ENCODE measurements around the gene GRK6. TPM values are rescaled to one million over a fixed set of nuclear protein-coding genes. Genes with fewer than 3 reads are reported as not detected.

GRK6 gene
- total and polyA plus RNA-seq, 9 of the 15 experiments (the other 6 are each of a cell fraction or from before 2014, with no cell fraction given): 0.63 to 122 (median 44.5) TPM

DNA sequence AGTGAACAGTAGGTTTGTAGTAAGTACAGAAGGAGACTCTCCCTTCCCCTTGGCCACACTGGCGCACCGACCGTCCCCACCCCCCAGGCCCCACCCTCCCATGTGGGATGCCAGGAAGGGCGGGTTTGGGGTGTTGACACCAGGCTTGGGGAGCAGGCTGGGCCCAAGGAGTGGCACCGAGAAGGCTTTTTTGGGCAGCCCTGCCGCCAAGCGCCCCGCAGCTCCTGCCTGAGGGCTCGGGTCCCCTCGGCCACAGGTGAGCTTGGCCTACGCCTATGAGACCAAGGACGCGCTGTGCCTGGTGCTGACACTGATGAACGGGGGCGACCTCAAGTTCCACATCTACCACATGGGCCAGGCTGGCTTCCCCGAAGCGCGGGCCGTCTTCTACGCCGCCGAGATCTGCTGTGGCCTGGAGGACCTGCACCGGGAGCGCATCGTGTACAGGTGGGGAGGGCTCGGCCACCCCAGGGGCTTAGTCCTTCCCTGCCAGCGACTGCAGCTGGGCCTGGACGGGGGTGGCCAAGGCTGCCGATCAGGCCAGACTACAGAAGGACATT is 7.3 kb downstream of the GRK6 start:
- no peak overlapping the region for H3K4me2 ChIP-seq (ENCODE audit: insufficient read depth, low read length)
- BruUV-seq (replicated peaks): no TSS peak
- H3K4me1 ChIP-seq (replicated peaks in 1 of 2; ENCODE audit: control insufficient read depth in 2 of 2, insufficient read depth in 2 of 2, low read length in 2 of 2): peaks cover 10 to 48% of the 10 kb centered on the region in 2 experiments
- no peaks in the 10 kb centered on the region for H3K9me1 ChIP-seq (ENCODE audit: control insufficient read depth, insufficient read depth, low read length)
- H3K36me3 ChIP-seq (ENCODE audit: control insufficient read depth, insufficient read depth, low read length): peaks cover 99% of the 10 kb centered on the region; the same call in 2 of the 3 replicates
- intact Hi-C loops (cut with micrococcal nuclease) (no loop called here), in situ Hi-C loops (cut with MboI) (no loop called here)
- no peaks in the 10 kb centered on the region for H3K27me3 ChIP-seq (ENCODE audit: control insufficient read depth in 2 of 2, insufficient read depth in 2 of 2, low read length in 2 of 2)
- WGBS (ENCODE audit: insufficient coverage, low coverage, missing lambda C conversion rate): 95% methylated on average over 18 of the region's 29 CpGs
- POLR2A ChIA-PET: interaction anchor here (0.6 to 10.8 kb wide), 7 partner anchors 11 to 103 kb away, joined by 3 to 210 read pairs (median 4); partner anchors contain the start of gene PRR7
- no peak for ATAC-seq
- FAIRE-seq: no peak
- H4K20me1 ChIP-seq (replicated peaks; ENCODE audit: control insufficient read depth, insufficient read depth, low read length): peaks cover 12% of the 10 kb centered on the region; the same call in 1 of the 2 replicates
- H3K9ac ChIP-seq (ENCODE audit: insufficient read depth in 1 of 2, low read depth in 2 of 2, low read length in 2 of 2): peak overlapping the region in 1 of 2 experiments; percentile 33; a peak in 1 of 4 replicates
- no peak overlapping the region for H2AFZ ChIP-seq (ENCODE audit: low read depth, low read length)
- H3K4me3 ChIP-seq: no peak overlapping the region
- no peak for DNase-seq (ENCODE audit: extremely low read depth in 1 of 4, low spot score in 3 of 4)
- no peak overlapping the region for H3K27ac ChIP-seq (ENCODE audit: extremely low read depth, low read depth, low read length)
- TF ChIP-seq CBX3 (IDR thresholded peaks at IDR 0.05; ENCODE audit: borderline replicate concordance in 1 of 2, low read length in 2 of 2) (no peak), POLR2G (IDR thresholded peaks at IDR 0.05; ENCODE audit: low read depth, low read length) (peak; percentile 72), RBFOX2 (IDR thresholded peaks at IDR 0.05; ENCODE audit: low read depth, low read length) (peak; percentile 58), RBM22 (IDR thresholded peaks at IDR 0.05; ENCODE audit: low read depth, low read length, poor library complexity, severe bottlenecking) (peak; percentile 78), PCBP1 (IDR thresholded peaks at IDR 0.05; ENCODE audit: low read depth, low read length, poor library complexity, severe bottlenecking) (peak; percentile 46)
- TF ChIP-seq, protein P1, sequence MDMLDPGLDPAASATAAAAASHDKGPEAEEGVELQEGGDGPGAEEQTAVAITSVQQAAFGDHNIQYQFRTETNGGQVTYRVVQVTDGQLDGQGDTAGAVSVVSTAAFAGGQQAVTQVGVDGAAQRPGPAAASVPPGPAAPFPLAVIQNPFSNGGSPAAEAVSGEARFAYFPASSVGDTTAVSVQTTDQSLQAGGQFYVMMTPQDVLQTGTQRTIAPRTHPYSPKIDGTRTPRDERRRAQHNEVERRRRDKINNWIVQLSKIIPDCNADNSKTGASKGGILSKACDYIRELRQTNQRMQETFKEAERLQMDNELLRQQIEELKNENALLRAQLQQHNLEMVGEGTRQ (CRISPR knock-in tag; IDR thresholded peaks at IDR 0.05): no peak
- H3K79me2 ChIP-seq (ENCODE audit: control insufficient read depth, insufficient read depth, low read length): peaks cover 28% of the 10 kb centered on the region
- CTCF ChIA-PET (ENCODE audit: low intra/inter-chr PET ratio): no interaction called here
- H3K9me3 ChIP-seq (replicated peaks; ENCODE audit: control insufficient read depth, insufficient read depth, low read depth, low read length): no peaks in the 10 kb centered on the region

Data from K562 (cell line).